Eye (tissue), 1 donor: ENCODE results near the gene SEMA4C.

Source experiments
- DNase-seq: peaks from one replicate; pipeline ENCODE4 v3.0.0-alpha.2; 2015

SEMA4C gene

GRCh38 chr2:96817882-96818281, 52.0 kb downstream of the SEMA4C start:
- no peak for DNase-seq

GRCh38 chr2:96816836-96817702, 52.8 kb downstream of the SEMA4C start:
- DNase-seq, result peak; percentile 49

GRCh38 chr2:96816127-96816835, 53.6 kb downstream of the SEMA4C start, which contains the start of gene CNNM3:
TSS of gene CNNM3 (plus strand) at chr2:96816268. CDS start at chr2:96816278, 10 bp downstream.
- DNase-seq, result peak; percentile 98

GRCh38 chr2:96815326-96816126, 54.4 kb downstream of the SEMA4C start:
- peak; percentile 64 for DNase-seq

GRCh38 chr2:96813656-96814055, 56.2 kb downstream of the SEMA4C start:
- no peak for DNase-seq

GRCh38 chr2:96811917-96812316, 58.0 kb downstream of the SEMA4C start:
- peak; percentile 40 for DNase-seq

GRCh38 chr2:96810783-96811192, 59.1 kb downstream of the SEMA4C start:
- no peak for DNase-seq

- DNase-seq, result no peak
Observed at GRCh38 chr2:96809951-96810782, 59.7 kb downstream of the SEMA4C start.
